Right lobe of liver (tissue), 6 donors: ENCODE results near the gene CLRN3. TPM values are rescaled to one million over a fixed set of nuclear protein-coding genes. Genes with fewer than 3 reads are reported as not detected.
A peak's percentile ranks its signal among the peaks of the same experiment; 100 is the strongest.

ENCODE experiments used
- ATAC-seq, 4 donors: fragments of 200-7000 bp; cut with Tn5 transposase; one replicate each; pipeline ENCODE4 v1.9.1; 2020; ENCODE audit warnings: mild to moderate bottlenecking in 4 of 4, moderate library complexity in 4 of 4
- DNase-seq, 3 donors: peaks; one replicate each; pipeline ENCODE4 v3.0.0-alpha.2; 2020
- H3K27ac ChIP-seq, 3 donors: fragments of 200-600 bp; one replicate each; pipeline ENCODE4 v1.8.0; 2022
- H3K27me3 ChIP-seq, 2 donors: fragments of 200-600 bp; one replicate each; pipeline ENCODE4 v1.8.0; 2022
- H3K36me3 ChIP-seq, 4 donors: fragments of 200-600 bp; sonication (generic) in 1 of 4; one replicate each; pipeline versions ENCODE4 v1.5.1 to v1.8.0; 2017 to 2022; ENCODE audit warnings: control low read depth in 1 of 4
- H3K4me1 ChIP-seq, 4 donors: fragments of 200-600 bp; sonication (generic) in 1 of 4; one replicate each; pipeline versions ENCODE4 v1.5.1 to v1.8.0; 2017 to 2022; ENCODE audit warnings: control low read depth in 1 of 4
- H3K4me3 ChIP-seq, 3 donors: fragments of 200-600 bp; one replicate each; pipeline ENCODE4 v1.8.0; 2022
- H3K9me3 ChIP-seq, 4 donors: fragments of 200-600 bp; sonication (generic) in 1 of 4; one replicate each; pipeline versions ENCODE4 v1.5.1 to v1.8.0; 2017 to 2022; ENCODE audit warnings: control low read depth in 1 of 4
- POLR2A ChIP-seq: fragments of 450-650 bp; IDR thresholded peaks from one replicate; pipeline ENCODE4 v1.6.1; 2017; ENCODE audit warnings: antibody characterized with exemption, mild to moderate bottlenecking
- WGBS: methylation state at CpG from one replicate; pipeline ENCODE4 v1.1.6; 2018; ENCODE audit warnings: low coverage, low lambda C conversion rate; ENCODE audit not compliant: insufficient coverage; ENCODE audit errors: missing lambda C conversion rate; 5-methylcytosine and 5-hydroxymethylcytosine counted together
- intact Hi-C, 2 donors: fragments of 100-400 bp; cut with DNase I; formaldehyde crosslinking; loops; one replicate each; pipeline versions ENCODE4 v1.11.2 to v1.14.1; 2022
- total RNA-seq, 6 experiments: library from RNA; depleted of rRNA in 2 of 6; stranded (reverse); fragments of >200 nt in 2 of 6; fragmentation: NEBNext Ultra II Directional in 3 of 6; extraction: Animal tissue kit (Norgen Biotek cat#: 25700) in 3 of 6; gene quantifications; one replicate each; pipeline versions ENCODE4 v1.1.0 to v1.2.4, GENCODE V29; 2016 to 2023
- TF ChIP-seq, protein P1 (sequence below), 4 donors: fragments of 200-600 bp in 3 of 4; fragments of 450-650 bp in 1 of 4; IDR thresholded peaks; one replicate each; pipeline versions ENCODE4 v1.5.1 to v1.8.0; 2016 to 2022; ENCODE audit warnings: antibody characterized with exemption in 4 of 4, mild to moderate bottlenecking in 2 of 4
- donor health status: DM: no; HTN: yes; CAD: no.
- donor health status: DM: no; HTN: no; CAD: no.
- donor health status: DM: no; HTN: no; CAD: no.
- donor health status: DM: no; HTN: yes; CAD: no.
- donor health status: DM: no; HTN: yes; CAD: no.

CLRN3 gene
- total RNA-seq, 6 experiments from 2014 or later: 9.6 to 28.5 (median 18.1) TPM

DNA sequence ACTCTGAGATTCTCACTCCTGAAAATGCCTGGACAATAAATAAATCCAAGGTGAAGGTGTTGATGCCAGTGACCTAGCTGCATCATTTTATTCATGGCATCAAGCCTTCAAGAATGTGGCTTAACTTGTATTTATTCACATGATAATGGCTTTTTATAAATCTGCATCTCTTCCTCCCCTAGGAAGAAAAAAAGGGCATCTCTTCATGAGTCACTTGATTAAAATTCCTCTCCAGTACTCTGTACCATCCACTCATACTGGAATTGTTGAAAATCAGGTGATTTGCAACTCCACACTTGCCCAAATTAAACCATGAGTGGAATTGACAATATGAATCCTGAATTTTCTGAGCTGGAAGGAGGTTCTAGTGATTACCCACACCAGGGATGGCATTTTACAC, 44.3 kb upstream of the CLRN3 start:
- Histone ChIP-seq H3K27ac (no peak overlapping the region), H3K27me3 (no peaks in the 10 kb centered on the region), H3K36me3 (no peaks in the 10 kb centered on the region), H3K4me3 (no peak overlapping the region), H3K9me3 (no peaks in the 10 kb centered on the region), H3K4me1 (no peaks in the 10 kb centered on the region)
- no peak for TF ChIP-seq POLR2A
- TF ChIP-seq, protein P1, sequence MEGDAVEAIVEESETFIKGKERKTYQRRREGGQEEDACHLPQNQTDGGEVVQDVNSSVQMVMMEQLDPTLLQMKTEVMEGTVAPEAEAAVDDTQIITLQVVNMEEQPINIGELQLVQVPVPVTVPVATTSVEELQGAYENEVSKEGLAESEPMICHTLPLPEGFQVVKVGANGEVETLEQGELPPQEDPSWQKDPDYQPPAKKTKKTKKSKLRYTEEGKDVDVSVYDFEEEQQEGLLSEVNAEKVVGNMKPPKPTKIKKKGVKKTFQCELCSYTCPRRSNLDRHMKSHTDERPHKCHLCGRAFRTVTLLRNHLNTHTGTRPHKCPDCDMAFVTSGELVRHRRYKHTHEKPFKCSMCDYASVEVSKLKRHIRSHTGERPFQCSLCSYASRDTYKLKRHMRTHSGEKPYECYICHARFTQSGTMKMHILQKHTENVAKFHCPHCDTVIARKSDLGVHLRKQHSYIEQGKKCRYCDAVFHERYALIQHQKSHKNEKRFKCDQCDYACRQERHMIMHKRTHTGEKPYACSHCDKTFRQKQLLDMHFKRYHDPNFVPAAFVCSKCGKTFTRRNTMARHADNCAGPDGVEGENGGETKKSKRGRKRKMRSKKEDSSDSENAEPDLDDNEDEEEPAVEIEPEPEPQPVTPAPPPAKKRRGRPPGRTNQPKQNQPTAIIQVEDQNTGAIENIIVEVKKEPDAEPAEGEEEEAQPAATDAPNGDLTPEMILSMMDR (IDR thresholded peaks at IDR 0.05): no peak
- DNase-seq (no peak), ATAC-seq (no peak)
- intact Hi-C loops: no loop called here

DNA sequence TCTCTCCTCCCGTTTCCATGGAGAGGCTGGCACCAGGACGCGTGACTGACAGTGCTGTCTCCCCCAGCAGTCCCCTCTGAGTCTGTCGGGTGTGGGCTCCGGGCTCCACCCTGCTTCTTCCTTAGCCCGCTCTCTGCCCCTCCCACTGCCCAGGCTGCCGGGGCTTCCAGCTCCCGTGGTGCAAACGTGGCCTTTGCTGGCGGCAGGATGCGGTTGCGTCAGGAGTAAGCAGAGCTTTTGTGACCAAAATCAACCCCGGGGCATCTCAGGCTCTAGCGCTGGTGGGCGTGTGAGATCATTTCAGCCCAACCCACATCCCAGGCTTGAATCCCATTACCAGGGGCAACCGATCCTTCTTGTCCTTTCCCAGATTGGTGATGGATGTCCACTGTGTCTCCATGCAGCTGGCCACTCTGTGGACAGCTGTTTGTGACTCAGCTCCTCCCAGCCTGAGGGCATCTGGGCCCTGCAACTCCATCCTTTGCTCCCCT, 42.4 kb upstream of the CLRN3 start:
- ATAC-seq (peak in 1 of 4 donors; percentile 23), DNase-seq (no peak)
- no peak overlapping the region for H3K27ac ChIP-seq
- intact Hi-C loops: no loop called here
- H3K27me3 ChIP-seq: no peaks in the 10 kb centered on the region
- no peaks in the 10 kb centered on the region for H3K9me3 ChIP-seq
- no peaks in the 10 kb centered on the region for H3K4me1 ChIP-seq
- WGBS: 78% methylated on average over 14 of the region's 16 CpGs
- no peak overlapping the region for H3K4me3 ChIP-seq
- TF ChIP-seq, protein P1 (IDR thresholded peaks at IDR 0.05): no peak
- no peak for TF ChIP-seq POLR2A
- no peaks in the 10 kb centered on the region for H3K36me3 ChIP-seq

DNA sequence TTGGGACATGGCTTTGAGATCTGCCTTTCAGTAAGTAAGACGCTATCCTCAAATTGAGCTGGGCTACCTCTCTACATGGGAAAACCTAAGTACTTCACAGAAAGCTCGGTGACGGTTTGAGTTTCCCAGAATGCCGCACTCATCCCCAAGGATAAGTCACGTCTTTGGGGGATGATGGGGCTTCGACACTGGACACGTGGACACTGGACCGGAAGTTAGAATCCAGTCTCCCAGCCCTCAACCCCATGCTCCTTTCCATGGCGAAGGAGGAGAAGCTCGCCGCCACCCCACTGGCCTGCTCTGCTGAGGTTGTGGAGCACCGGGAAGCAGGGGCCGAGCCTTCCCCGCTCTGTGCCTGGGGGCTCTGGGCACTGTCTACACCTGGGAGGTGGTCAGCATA, 41.6 kb upstream of the CLRN3 start:
- H3K9me3 ChIP-seq: no peaks in the 10 kb centered on the region
- no peak for DNase-seq
- intact Hi-C loops: no loop called here

DNA sequence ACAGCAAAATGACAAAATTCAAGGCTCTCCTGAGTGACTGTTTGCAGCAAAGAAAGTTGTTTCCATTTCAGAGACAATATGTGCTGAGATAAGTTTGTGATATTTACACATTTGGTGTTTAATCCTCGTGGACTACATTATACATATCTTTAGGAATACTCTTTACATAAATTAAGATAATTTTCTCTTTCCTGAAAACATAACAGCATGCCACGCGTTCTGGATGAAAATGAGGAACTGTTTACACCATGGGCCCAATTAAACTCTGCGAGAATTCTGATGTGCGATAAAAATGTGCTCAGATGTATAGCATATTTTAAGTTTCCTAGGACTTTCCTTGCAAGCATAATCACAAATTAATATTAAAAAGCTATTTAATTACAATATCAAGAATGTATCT, 40.5 kb upstream of the CLRN3 start:
- Histone ChIP-seq H3K27ac (no peak overlapping the region), H3K36me3 (no peaks in the 10 kb centered on the region), H3K27me3 (no peaks in the 10 kb centered on the region), H3K4me1 (no peaks in the 10 kb centered on the region), H3K9me3 (no peaks in the 10 kb centered on the region), H3K4me3 (no peak overlapping the region)
- 67% methylated on average over 5 of the region's 5 CpGs for WGBS
- intact Hi-C loops: no loop called here
- DNase-seq: no peak
- TF ChIP-seq POLR2A: no peak
- TF ChIP-seq, protein P1 (IDR thresholded peaks at IDR 0.05): no peak
- no peak for ATAC-seq

More for the DNA sequence above, 41.6 kb upstream of the CLRN3 start:
- Histone ChIP-seq H3K36me3 (no peaks in the 10 kb centered on the region), H3K27me3 (no peaks in the 10 kb centered on the region), H3K27ac (no peak overlapping the region), H3K4me3 (no peak overlapping the region), H3K4me1 (no peaks in the 10 kb centered on the region)
- TF ChIP-seq, protein P1 (IDR thresholded peaks at IDR 0.05): no peak
- TF ChIP-seq POLR2A: no peak
- WGBS: 80% methylated on average over 6 of the region's 14 CpGs
- peak in 1 of 4 donors; percentile 23 for ATAC-seq
